PC-3 (cell line): Measurements from ENCODE around the gene LILRB3. TPM values are rescaled to one million over a fixed set of nuclear protein-coding genes. Genes with fewer than 3 reads are reported as not detected.
A peak's percentile ranks its signal among the peaks of the same experiment; 100 is the strongest.

Experiments used
- ATAC-seq: fragments of 200-7000 bp; cut with Tn5 transposase; 2 replicates; pipeline ENCODE4 v1.9.1; 2020; ENCODE audit warnings: mild to moderate bottlenecking, moderate library complexity
- BruUV-seq: library from RNA; stranded (reverse); fragments of 400-500 nt; replicated peaks from 2 replicates; lab custom pipeline; 2021; lab: Mats Ljungman, UMichigan
- CTCF ChIA-PET: fragments of 300-600 bp; sonication (Branson Sonifier 250); formaldehyde crosslinking; loops from one replicate; lab custom pipeline; 2022; ENCODE audit warnings: antibody characterized with exemption; lab: Charles Lee
- POLR2A ChIA-PET: fragments of 300-600 bp; sonication (Branson Sonifier 250); formaldehyde crosslinking; loops from one replicate; lab custom pipeline; 2022; ENCODE audit warnings: antibody characterized with exemption; ENCODE audit not compliant: unreplicated experiment; lab: Charles Lee
- DNase-seq: peaks from one replicate; pipeline ENCODE4 v3.0.0-alpha.2; 2015
- H2AFZ ChIP-seq: fragments of 300-600 bp; sonication (generic); 2 replicates; pipeline ENCODE4 v1.6.0; 2016; ENCODE audit warnings: antibody characterized with exemption, low read length
- H3F3A ChIP-seq: fragments of 300-600 bp; sonication (generic); one replicate; pipeline ENCODE4 v1.6.0; 2017; ENCODE audit warnings: antibody characterized with exemption, low read length, control low read depth, mild to moderate bottlenecking; ENCODE audit not compliant: unreplicated experiment
- H3K27ac ChIP-seq: fragments of 300-600 bp; sonication (generic); 2 replicates; pipeline ENCODE4 v1.5.1; 2016; ENCODE audit warnings: mild to moderate bottlenecking, low read length
- H3K27me3 ChIP-seq: fragments of 300-600 bp; sonication (generic); 2 replicates; pipeline ENCODE4 v1.6.1; 2016; ENCODE audit warnings: low read length, mixed read lengths
- H3K36me3 ChIP-seq: fragments of 300-600 bp; sonication (generic); 2 replicates; pipeline ENCODE4 v1.6.1; 2016; ENCODE audit warnings: low read depth, mixed run types, low read length, mixed read lengths
- H3K4me1 ChIP-seq: fragments of 300-600 bp; sonication (generic); 2 replicates; pipeline ENCODE4 v1.5.1; 2016; ENCODE audit warnings: low read length; ENCODE audit not compliant: insufficient read depth
- H3K4me2 ChIP-seq: fragments of 300-600 bp; sonication (generic); 2 replicates; pipeline ENCODE4 v1.6.0; 2016; ENCODE audit warnings: low read length
- H3K4me3 ChIP-seq: fragments of 300-600 bp; sonication (generic); 2 replicates; pipeline ENCODE4 v1.5.1; 2016; ENCODE audit warnings: mild to moderate bottlenecking, low read length, mixed read lengths
- H3K79me2 ChIP-seq: fragments of 300-600 bp; sonication (generic); 2 replicates; pipeline ENCODE4 v1.6.1; 2017; ENCODE audit warnings: low read length, mixed read lengths
- H3K9ac ChIP-seq: fragments of 300-600 bp; sonication (generic); 2 replicates; pipeline ENCODE4 v1.6.0; 2016; ENCODE audit warnings: mild to moderate bottlenecking, low read length
- H3K9me2 ChIP-seq: fragments of 300-600 bp; sonication (generic); replicated peaks from 2 replicates; pipeline ENCODE4 v1.6.1; 2016; ENCODE audit warnings: mixed run types, low read length, mixed read lengths
- H3K9me3 ChIP-seq: fragments of 300-600 bp; sonication (generic); 2 replicates; pipeline ENCODE4 v1.6.1; 2016; ENCODE audit warnings: low read length, mixed read lengths
- H4K20me1 ChIP-seq: fragments of 300-600 bp; sonication (generic); 2 replicates; pipeline ENCODE4 v1.6.1; 2016; ENCODE audit warnings: low read length, mixed read lengths
- EZH2 ChIP-seq: fragments of 300-600 bp; sonication (generic); IDR thresholded peaks from one replicate; pipeline ENCODE4 v1.6.1; 2017; ENCODE audit warnings: antibody characterized with exemption, mild to moderate bottlenecking, low read length; ENCODE audit not compliant: unreplicated experiment
- EZH2phosphoT487 ChIP-seq: fragments of 300-600 bp; sonication (generic); IDR thresholded peaks from 2 replicates; pipeline ENCODE4 v1.6.1; 2018; ENCODE audit warnings: mild to moderate bottlenecking, antibody characterized with exemption, low read length, borderline replicate concordance
- intact Hi-C: fragments of 100-400 bp; cut with micrococcal nuclease; formaldehyde crosslinking; loops from 2 replicates; pipeline ENCODE4 v1.9.0; 2023
- total RNA-seq: library from RNA; depleted of rRNA; stranded (reverse); fragments of >200 nt; gene quantifications from 2 replicates; pipeline ENCODE4 v1.2.3, GENCODE V29; 2014
- TF ChIP-seq, protein P1 (sequence below): fragments of 300-600 bp; sonication (generic); conservative IDR thresholded peaks from 2 replicates; pipeline ENCODE4 v1.5.1; 2017; ENCODE audit warnings: antibody characterized with exemption, low read depth, mild to moderate bottlenecking, low read length

The LILRB3 gene
- total RNA-seq, 1 experiment from 2014 or later = not detected

DNA sequence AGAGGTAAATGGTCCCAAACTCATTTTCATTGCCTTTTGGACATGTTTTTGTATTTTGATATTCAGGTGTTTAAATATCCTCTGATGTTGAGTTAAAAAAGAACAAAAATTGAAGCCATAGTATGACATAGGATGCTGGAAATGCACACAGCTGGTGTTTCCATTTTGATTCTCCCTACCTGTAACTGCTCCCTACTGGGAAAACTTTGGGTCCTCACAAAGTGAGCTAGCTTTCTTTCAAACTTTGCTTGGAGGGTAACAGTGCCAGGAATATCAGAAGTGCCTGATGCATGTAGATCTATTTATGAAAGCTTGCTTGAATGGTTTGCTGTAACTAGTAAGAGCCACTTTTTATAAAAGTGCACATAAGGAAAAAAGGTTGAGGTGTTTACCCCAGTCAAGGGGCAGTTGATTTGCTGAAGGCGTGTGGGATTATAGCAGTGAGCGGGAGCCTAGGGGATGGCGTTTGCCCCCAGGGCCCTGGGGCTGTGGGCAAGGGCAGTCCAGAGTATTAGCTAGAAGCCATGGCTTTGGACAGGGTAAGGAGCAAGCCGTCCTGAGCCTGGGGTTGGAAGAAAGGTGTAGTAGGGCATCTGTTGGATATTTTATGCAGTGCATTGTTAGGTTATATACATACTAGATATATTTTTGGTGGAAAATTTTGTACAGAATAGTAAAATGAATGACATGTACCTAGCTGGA lies 17.9 kb downstream of the LILRB3 start:
- Histone ChIP-seq H2AFZ (no peak overlapping the region), H3K27ac (no peak overlapping the region), H3K4me1 (peaks cover 64% of the 10 kb centered on the region), H3K9me2 (no peaks in the 10 kb centered on the region), H3K4me3 (peak overlapping the region; percentile 96), H3K4me2 (peak overlapping the region; percentile 93), H3K9me3 (no peaks in the 10 kb centered on the region), H3K36me3 (peaks cover 74% of the 10 kb centered on the region), H3K27me3 (no peaks in the 10 kb centered on the region), H3F3A (peaks cover 51% of the 10 kb centered on the region), H3K9ac (no peak overlapping the region), H4K20me1 (peaks cover 89% of the 10 kb centered on the region), H3K79me2 (peaks cover 82% of the 10 kb centered on the region)
- ATAC-seq (no peak), DNase-seq (no peak)
- TF ChIP-seq, protein P1, sequence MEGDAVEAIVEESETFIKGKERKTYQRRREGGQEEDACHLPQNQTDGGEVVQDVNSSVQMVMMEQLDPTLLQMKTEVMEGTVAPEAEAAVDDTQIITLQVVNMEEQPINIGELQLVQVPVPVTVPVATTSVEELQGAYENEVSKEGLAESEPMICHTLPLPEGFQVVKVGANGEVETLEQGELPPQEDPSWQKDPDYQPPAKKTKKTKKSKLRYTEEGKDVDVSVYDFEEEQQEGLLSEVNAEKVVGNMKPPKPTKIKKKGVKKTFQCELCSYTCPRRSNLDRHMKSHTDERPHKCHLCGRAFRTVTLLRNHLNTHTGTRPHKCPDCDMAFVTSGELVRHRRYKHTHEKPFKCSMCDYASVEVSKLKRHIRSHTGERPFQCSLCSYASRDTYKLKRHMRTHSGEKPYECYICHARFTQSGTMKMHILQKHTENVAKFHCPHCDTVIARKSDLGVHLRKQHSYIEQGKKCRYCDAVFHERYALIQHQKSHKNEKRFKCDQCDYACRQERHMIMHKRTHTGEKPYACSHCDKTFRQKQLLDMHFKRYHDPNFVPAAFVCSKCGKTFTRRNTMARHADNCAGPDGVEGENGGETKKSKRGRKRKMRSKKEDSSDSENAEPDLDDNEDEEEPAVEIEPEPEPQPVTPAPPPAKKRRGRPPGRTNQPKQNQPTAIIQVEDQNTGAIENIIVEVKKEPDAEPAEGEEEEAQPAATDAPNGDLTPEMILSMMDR = no peak
- no peak for TF ChIP-seq EZH2phosphoT487
- no peak for TF ChIP-seq EZH2
- ChIA-PET CTCF (no interaction called here), POLR2A (interaction anchor here (1.6 kb wide), 1 partner anchor 15 kb away, joined by 5 read pairs; the partner anchor contains the start of gene MBOAT7)
- no TSS peak for BruUV-seq
- intact Hi-C loops = loop anchor here (5.0 kb wide), 1 partner anchor 43 kb away; no protein-coding TSS in a partner anchor

DNA sequence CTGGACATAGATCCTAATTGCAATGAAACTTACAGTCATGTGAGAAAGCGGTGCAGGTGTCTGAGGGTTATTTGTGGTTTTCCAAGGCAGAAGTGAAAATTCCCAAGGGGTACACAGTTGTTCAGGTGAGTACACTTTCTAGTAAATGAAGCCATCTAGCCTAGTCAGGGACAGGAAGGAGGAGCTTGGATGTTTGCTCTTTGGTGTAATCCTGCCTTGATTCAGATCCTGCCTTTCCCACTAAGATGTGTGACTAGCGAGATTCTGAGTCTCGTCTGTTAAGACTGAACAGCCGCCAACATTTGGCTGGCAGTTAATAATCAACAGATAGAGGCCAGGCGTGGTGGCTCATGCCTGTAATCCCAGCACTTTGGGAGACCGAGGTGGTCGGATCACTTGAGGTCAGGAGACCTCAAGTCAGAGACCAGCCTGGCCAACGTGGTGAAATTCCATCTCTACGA lies 19.6 kb downstream of the LILRB3 start:
- H3K79me2 ChIP-seq = peaks cover 81% of the 10 kb centered on the region
- peak overlapping the region; percentile 93 for H3K4me2 ChIP-seq
- no peak overlapping the region for H3K27ac ChIP-seq
- peaks cover 70% of the 10 kb centered on the region for H3K36me3 ChIP-seq
- peak overlapping the region; percentile 98 for H3K9ac ChIP-seq
- H3K4me1 ChIP-seq = peaks cover 48% of the 10 kb centered on the region
- H3K27me3 ChIP-seq = no peaks in the 10 kb centered on the region
- DNase-seq (peak; percentile 46), ATAC-seq (peak; percentile 29)
- BruUV-seq = no TSS peak
- peak overlapping the region; percentile 96 for H3K4me3 ChIP-seq
- TF ChIP-seq, protein P1 = no peak
- TF ChIP-seq EZH2 = no peak
- intact Hi-C loops = loop anchor here (5.0 kb wide), 1 partner anchor 41 kb away; no protein-coding TSS in a partner anchor
- CTCF ChIA-PET = interaction anchor here (1.0 kb wide), 1 partner anchor 14 kb away, joined by 6 read pairs; the partner anchor contains the start of gene MBOAT7
- H2AFZ ChIP-seq = no peak overlapping the region
- H3K9me2 ChIP-seq = no peaks in the 10 kb centered on the region
- peaks cover 40% of the 10 kb centered on the region for H3F3A ChIP-seq
- POLR2A ChIA-PET = interaction anchor here (0.5 to 0.6 kb wide), 2 partner anchors 13 to 62 kb away, joined by 3 to 13 read pairs; no protein-coding TSS in a partner anchor
- no peaks in the 10 kb centered on the region for H3K9me3 ChIP-seq
- H4K20me1 ChIP-seq = peaks cover 73% of the 10 kb centered on the region

GRCh38 chr19:54201980-54202379 lies 20.8 kb downstream of the LILRB3 start:
- H3K27ac ChIP-seq = no peak overlapping the region
- H3K36me3 ChIP-seq = peaks cover 60% of the 10 kb centered on the region
- intact Hi-C loops = loop anchor here (5.0 kb wide), 1 partner anchor 40 kb away; no protein-coding TSS in a partner anchor
- BruUV-seq = no TSS peak
- peaks cover 40% of the 10 kb centered on the region for H3K4me1 ChIP-seq
- ChIA-PET POLR2A (interaction anchor here (0.7 kb wide), 1 partner anchor 8 kb away, joined by 3 read pairs; no protein-coding TSS in a partner anchor), CTCF (no interaction called here)
- peak overlapping the region; percentile 93 for H3K4me2 ChIP-seq
- H3K27me3 ChIP-seq = no peaks in the 10 kb centered on the region
- peaks cover 32% of the 10 kb centered on the region for H3F3A ChIP-seq
- no peak overlapping the region for H2AFZ ChIP-seq
- no peaks in the 10 kb centered on the region for H3K9me2 ChIP-seq
- H3K79me2 ChIP-seq = peaks cover 72% of the 10 kb centered on the region
- ATAC-seq (no peak), DNase-seq (no peak)
- peak overlapping the region; percentile 96 for H3K4me3 ChIP-seq
- H3K9ac ChIP-seq = peak overlapping the region; percentile 98
- H3K9me3 ChIP-seq = no peaks in the 10 kb centered on the region
- H4K20me1 ChIP-seq = peaks cover 61% of the 10 kb centered on the region
- TF ChIP-seq, protein P1 = no peak
- TF ChIP-seq EZH2 = no peak
- no peak for TF ChIP-seq EZH2phosphoT487
